Measurements from ENCODE around the gene FNDC3B. TPM values are rescaled to one million over a fixed set of nuclear protein-coding genes. Genes with fewer than 3 reads are reported as not detected.

The FNDC3B gene
- total RNA-seq, 5 donors from 2014 or later (not counting 1 experiment from before 2014, with no cell fraction given) = 18.1 to 46.5 (median 23.5) TPM

- Histone ChIP-seq H3K4me3 (ENCODE audit: control insufficient read depth in 1 of 2, extremely low read depth in 1 of 2, low read length in 1 of 2) (no peak overlapping the region), H3K27ac (ENCODE audit: low read length) (no peak overlapping the region), H3K9me3 (no peaks in the 10 kb centered on the region), H3K27me3 (replicated peaks in 1 of 2; ENCODE audit: control insufficient read depth in 2 of 2, extremely low read depth in 1 of 2, insufficient read depth in 2 of 2, low read length in 1 of 2) (no peaks in the 10 kb centered on the region), H3K4me1 (ENCODE audit: control insufficient read depth in 1 of 2, extremely low read depth in 1 of 2, insufficient read depth in 2 of 2, low read length in 2 of 2) (no peaks in the 10 kb centered on the region), H3K36me3 (ENCODE audit: control insufficient read depth in 2 of 2, extremely low read depth in 1 of 2, insufficient read depth in 1 of 2, low read length in 1 of 2) (no peaks in the 10 kb centered on the region)
- Mint-ChIP-seq H3K9me3 (no peaks in the 10 kb centered on the region), H3K4me1 (peaks cover 0 to 16% (median 15%) of the 10 kb centered on the region in 3 donors), H3K27me3 (no peaks in the 10 kb centered on the region), H3K36me3 (peaks cover 28% of the 10 kb centered on the region), H3K4me3 (no peak overlapping the region), H3K27ac (no peak overlapping the region)
- DNase-seq (no peak), ATAC-seq (replicated peaks in 1 of 4) (no peak)
- no CpG with 5 or more reads among the region's 4 CpGs for WGBS (ENCODE audit: insufficient coverage)
- ChIA-PET CTCF (no interaction called here), POLR2A (interaction anchor here in 1 of 2 donors (0.6 kb wide), 1 partner anchor 15 kb away, joined by 3 read pairs; no protein-coding TSS in a partner anchor)
Measured at GRCh38 chr3:172194702-172195406, 155.5 kb downstream of the FNDC3B start.

GRCh38 chr3:172195407-172195754, 156.0 kb downstream of the FNDC3B start:
- no CpG with 5 or more reads among the region's 1 CpG for WGBS (ENCODE audit: insufficient coverage)
- Mint-ChIP-seq H3K4me3 (no peak overlapping the region), H3K27ac (no peak overlapping the region), H3K27me3 (no peaks in the 10 kb centered on the region), H3K4me1 (peaks cover 0 to 16% (median 15%) of the 10 kb centered on the region in 3 donors), H3K9me3 (no peaks in the 10 kb centered on the region), H3K36me3 (peaks cover 28% of the 10 kb centered on the region)
- ChIA-PET POLR2A (no interaction called here), CTCF (no interaction called here)
- Histone ChIP-seq H3K9me3 (no peaks in the 10 kb centered on the region), H3K4me1 (ENCODE audit: control insufficient read depth in 1 of 2, extremely low read depth in 1 of 2, insufficient read depth in 2 of 2, low read length in 2 of 2) (no peaks in the 10 kb centered on the region), H3K4me3 (ENCODE audit: control insufficient read depth in 1 of 2, extremely low read depth in 1 of 2, low read length in 1 of 2) (no peak overlapping the region), H3K27ac (ENCODE audit: low read length) (no peak overlapping the region), H3K27me3 (replicated peaks in 1 of 2; ENCODE audit: control insufficient read depth in 2 of 2, extremely low read depth in 1 of 2, insufficient read depth in 2 of 2, low read length in 1 of 2) (no peaks in the 10 kb centered on the region), H3K36me3 (ENCODE audit: control insufficient read depth in 2 of 2, extremely low read depth in 1 of 2, insufficient read depth in 1 of 2, low read length in 1 of 2) (no peaks in the 10 kb centered on the region)
- DNase-seq (no peak), ATAC-seq (replicated peaks in 1 of 4) (no peak)

- Histone ChIP-seq H3K9me3 (no peaks in the 10 kb centered on the region), H3K4me3 (ENCODE audit: control insufficient read depth in 1 of 2, extremely low read depth in 1 of 2, low read length in 1 of 2) (no peak overlapping the region), H3K4me1 (ENCODE audit: control insufficient read depth in 1 of 2, extremely low read depth in 1 of 2, insufficient read depth in 2 of 2, low read length in 2 of 2) (no peaks in the 10 kb centered on the region), H3K27me3 (replicated peaks in 1 of 2; ENCODE audit: control insufficient read depth in 2 of 2, extremely low read depth in 1 of 2, insufficient read depth in 2 of 2, low read length in 1 of 2) (no peaks in the 10 kb centered on the region), H3K27ac (ENCODE audit: low read length) (no peak overlapping the region), H3K36me3 (ENCODE audit: control insufficient read depth in 2 of 2, extremely low read depth in 1 of 2, insufficient read depth in 1 of 2, low read length in 1 of 2) (no peaks in the 10 kb centered on the region)
- H3K4me1 Mint-ChIP-seq = peaks cover 0 to 14% (median 11%) of the 10 kb centered on the region in 3 donors
- peaks cover 25% of the 10 kb centered on the region for H3K36me3 Mint-ChIP-seq
- no peaks in the 10 kb centered on the region for H3K9me3 Mint-ChIP-seq
- WGBS (ENCODE audit: insufficient coverage) = 100% methylated on average over 2 of the region's 3 CpGs
- no peak overlapping the region for H3K4me3 Mint-ChIP-seq
- ATAC-seq (replicated peaks in 1 of 4) (no peak), DNase-seq (no peak)
- CTCF ChIA-PET = no interaction called here
- POLR2A ChIA-PET = no interaction called here
- no peaks in the 10 kb centered on the region for H3K27me3 Mint-ChIP-seq
- no peak overlapping the region for H3K27ac Mint-ChIP-seq
Measured at GRCh38 chr3:172197344-172197743, 158.0 kb downstream of the FNDC3B start.

- Histone ChIP-seq H3K27me3 (replicated peaks in 1 of 2; ENCODE audit: control insufficient read depth in 2 of 2, extremely low read depth in 1 of 2, insufficient read depth in 2 of 2, low read length in 1 of 2) (no peaks in the 10 kb centered on the region), H3K9me3 (no peaks in the 10 kb centered on the region), H3K27ac (ENCODE audit: low read length) (no peak overlapping the region), H3K36me3 (ENCODE audit: control insufficient read depth in 2 of 2, extremely low read depth in 1 of 2, insufficient read depth in 1 of 2, low read length in 1 of 2) (no peaks in the 10 kb centered on the region), H3K4me1 (ENCODE audit: control insufficient read depth in 1 of 2, extremely low read depth in 1 of 2, insufficient read depth in 2 of 2, low read length in 2 of 2) (no peaks in the 10 kb centered on the region), H3K4me3 (ENCODE audit: control insufficient read depth in 1 of 2, extremely low read depth in 1 of 2, low read length in 1 of 2) (no peak overlapping the region)
- WGBS (ENCODE audit: insufficient coverage) = 100% methylated on average over 2 of the region's 3 CpGs
- H3K4me1 Mint-ChIP-seq = peaks cover 0 to 12% (median 9%) of the 10 kb centered on the region in 3 donors
- no peak for ATAC-seq (replicated peaks in 1 of 4)
- H3K27ac Mint-ChIP-seq = no peak overlapping the region
- H3K27me3 Mint-ChIP-seq = no peaks in the 10 kb centered on the region
- H3K9me3 Mint-ChIP-seq = peaks cover 0 to 5% (median 2%) of the 10 kb centered on the region in 3 donors
- ChIA-PET CTCF (no interaction called here), POLR2A (no interaction called here)
- no peak overlapping the region for H3K4me3 Mint-ChIP-seq
- peaks cover 34% of the 10 kb centered on the region for H3K36me3 Mint-ChIP-seq
- DNase-seq = no peak
Measured at GRCh38 chr3:172198428-172198827, 159.1 kb downstream of the FNDC3B start.

- no peak overlapping the region for H3K27ac Mint-ChIP-seq
- peaks cover 6 to 18% (median 6%) of the 10 kb centered on the region in 3 donors for H3K9me3 Mint-ChIP-seq
- peaks cover 41% of the 10 kb centered on the region for H3K36me3 Mint-ChIP-seq
- no peak for DNase-seq
- no peaks in the 10 kb centered on the region for H3K4me1 ChIP-seq (ENCODE audit: control insufficient read depth in 1 of 2, extremely low read depth in 1 of 2, insufficient read depth in 2 of 2, low read length in 2 of 2)
- no peak for ATAC-seq (replicated peaks in 1 of 4)
- ChIA-PET CTCF (no interaction called here), POLR2A (interaction anchor here in 1 of 2 donors (0.7 kb wide), 1 partner anchor 136 kb away, joined by 3 read pairs; no protein-coding TSS in a partner anchor)
- H3K27me3 Mint-ChIP-seq = no peaks in the 10 kb centered on the region
- peaks cover 0 to 3% (median 0%) of the 10 kb centered on the region in 3 donors for H3K4me1 Mint-ChIP-seq
- no peak overlapping the region for H3K4me3 Mint-ChIP-seq
- H3K36me3 ChIP-seq (ENCODE audit: control insufficient read depth in 2 of 2, extremely low read depth in 1 of 2, insufficient read depth in 1 of 2, low read length in 1 of 2) = peaks cover 0 to 2% of the 10 kb centered on the region in 2 donors
- no peak overlapping the region for H3K4me3 ChIP-seq (ENCODE audit: control insufficient read depth in 1 of 2, extremely low read depth in 1 of 2, low read length in 1 of 2)
- H3K27ac ChIP-seq (ENCODE audit: low read length) = no peak overlapping the region
- no peaks in the 10 kb centered on the region for H3K27me3 ChIP-seq (replicated peaks in 1 of 2; ENCODE audit: control insufficient read depth in 2 of 2, extremely low read depth in 1 of 2, insufficient read depth in 2 of 2, low read length in 1 of 2)
- WGBS (ENCODE audit: insufficient coverage) = 92% methylated on average over 4 of the region's 7 CpGs
- H3K9me3 ChIP-seq = no peaks in the 10 kb centered on the region
Measured at GRCh38 chr3:172199850-172200369, 160.5 kb downstream of the FNDC3B start.

GRCh38 chr3:172201136-172201869, 161.9 kb downstream of the FNDC3B start:
- ChIA-PET CTCF (interaction anchor here in 1 of 2 donors (0.6 kb wide), 1 partner anchor 230 kb away, joined by 3 read pairs; no protein-coding TSS in a partner anchor), POLR2A (interaction anchor here in 1 of 2 donors (0.6 kb wide), 1 partner anchor 1241 kb away, joined by 5 read pairs; no protein-coding TSS in a partner anchor)
- Histone ChIP-seq H3K27me3 (replicated peaks in 1 of 2; ENCODE audit: control insufficient read depth in 2 of 2, extremely low read depth in 1 of 2, insufficient read depth in 2 of 2, low read length in 1 of 2) (no peaks in the 10 kb centered on the region), H3K27ac (ENCODE audit: low read length) (no peak overlapping the region), H3K4me1 (ENCODE audit: control insufficient read depth in 1 of 2, extremely low read depth in 1 of 2, insufficient read depth in 2 of 2, low read length in 2 of 2) (no peaks in the 10 kb centered on the region), H3K36me3 (ENCODE audit: control insufficient read depth in 2 of 2, extremely low read depth in 1 of 2, insufficient read depth in 1 of 2, low read length in 1 of 2) (peaks cover 0 to 7% of the 10 kb centered on the region in 2 donors), H3K4me3 (ENCODE audit: control insufficient read depth in 1 of 2, extremely low read depth in 1 of 2, low read length in 1 of 2) (no peak overlapping the region), H3K9me3 (no peaks in the 10 kb centered on the region)
- ATAC-seq (replicated peaks in 1 of 4) (no peak), DNase-seq (no peak)
- Mint-ChIP-seq H3K9me3 (peaks cover 10 to 31% (median 10%) of the 10 kb centered on the region in 3 donors), H3K4me1 (no peaks in the 10 kb centered on the region), H3K27me3 (no peaks in the 10 kb centered on the region), H3K27ac (no peak overlapping the region), H3K36me3 (peaks cover 52% of the 10 kb centered on the region), H3K4me3 (no peak overlapping the region)
- 94% methylated on average over 3 of the region's 11 CpGs for WGBS (ENCODE audit: insufficient coverage)

Data from T-cell (primary cell).